HG03103 (cell line): ENCODE data around the gene TNNT3.

Source experiments
- ATAC-seq: cut with Tn5 transposase; IDR thresholded peaks from one replicate; pipeline ENCODE4 v1.9.1; 2021; ENCODE audit warnings: low read depth; ENCODE audit not compliant: unreplicated experiment

TNNT3 gene

GRCh38 chr11:1893581-1894359 is 25.7 kb upstream of the TNNT3 start:
- no peak for ATAC-seq

GRCh38 chr11:1894759-1895158 is 24.7 kb upstream of the TNNT3 start:
- ATAC-seq = no peak

- no peak for ATAC-seq
Observed at GRCh38 chr11:1896468-1896867, 23.0 kb upstream of the TNNT3 start.

- no peak for ATAC-seq
Observed at GRCh38 chr11:1896923-1897322, 22.6 kb upstream of the TNNT3 start.

- no peak for ATAC-seq
Observed at GRCh38 chr11:1899090-1899489, 20.4 kb upstream of the TNNT3 start.

GRCh38 chr11:1899686-1900085 is 19.8 kb upstream of the TNNT3 start:
- no peak for ATAC-seq

- ATAC-seq = no peak
Observed at GRCh38 chr11:1906181-1906580, 13.3 kb upstream of the TNNT3 start.

- ATAC-seq = no peak
Observed at GRCh38 chr11:1906611-1907423, 12.7 kb upstream of the TNNT3 start.

GRCh38 chr11:1908618-1909017 is 10.9 kb upstream of the TNNT3 start:
- ATAC-seq = no peak

- ATAC-seq = no peak
Observed at GRCh38 chr11:1909524-1909923, 10.0 kb upstream of the TNNT3 start.

- no peak for ATAC-seq
Observed at GRCh38 chr11:1912289-1912878, 7.1 kb upstream of the TNNT3 start.

GRCh38 chr11:1913271-1914060 is 6.0 kb upstream of the TNNT3 start:
- ATAC-seq = no peak

- no peak for ATAC-seq
Observed at GRCh38 chr11:1915795-1916131, 3.7 kb upstream of the TNNT3 start.

GRCh38 chr11:1916132-1916985 is 3.1 kb upstream of the TNNT3 start:
- no peak for ATAC-seq

GRCh38 chr11:1916986-1917522 is 2.4 kb upstream of the TNNT3 start:
- no peak for ATAC-seq

GRCh38 chr11:1917523-1918435 is 1.7 kb upstream of the TNNT3 start:
- no peak for ATAC-seq

- ATAC-seq = no peak
Observed at GRCh38 chr11:1918436-1919315, 827 bp upstream of the TNNT3 start.
